GM12878 (cell line): ENCODE data around the gene KIAA1217. TPM values are rescaled to one million over a fixed set of nuclear protein-coding genes. Genes with fewer than 3 reads are reported as not detected.

Experiments used
- EGR1 ChIP-seq, 2 experiments: IDR thresholded peaks; 1 replicate in 1 of 2; 2 replicates in 1 of 2; pipeline ENCODE4 v1.6.1; 2011 to 2012; ENCODE audit warnings: low read depth in 2 of 2, low read length in 2 of 2, borderline replicate concordance in 1 of 2, mild to moderate bottlenecking in 1 of 2, moderate library complexity in 1 of 2
- GATAD2B ChIP-seq: fragments of 450-650 bp; conservative IDR thresholded peaks from 2 replicates; pipeline ENCODE4 v1.6.1; 2017; ENCODE audit warnings: low read depth, mild to moderate bottlenecking, moderate library complexity
- MLLT1 ChIP-seq: fragments of 450-650 bp; IDR thresholded peaks from 2 replicates; pipeline ENCODE4 v1.6.1; 2016; ENCODE audit warnings: mild to moderate bottlenecking
- SREBF2 ChIP-seq: IDR thresholded peaks from 2 replicates; pipeline ENCODE4 v1.6.1; 2012; ENCODE audit warnings: mild to moderate bottlenecking, low read length
- TCF3 ChIP-seq: IDR thresholded peaks from 2 replicates; pipeline ENCODE4 v1.6.1; 2012; ENCODE audit warnings: low read depth, mild to moderate bottlenecking, low read length, borderline replicate concordance; ENCODE audit not compliant: insufficient read depth
- ZNF217 ChIP-seq: fragments of 450-650 bp; IDR thresholded peaks from 2 replicates; pipeline ENCODE4 v1.6.1; 2017; ENCODE audit warnings: antibody characterized with exemption, mild to moderate bottlenecking
- ZNF592 ChIP-seq: fragments of 450-650 bp; IDR thresholded peaks from 2 replicates; pipeline ENCODE4 v1.6.1; 2017; ENCODE audit warnings: mild to moderate bottlenecking, moderate library complexity
- polyA plus RNA-seq, 11 experiments: library from polyadenylated mRNA; depleted of rRNA in 4 of 11; unstranded in 6 of 11; stranded (reverse) in 5 of 11; fragments of >200 nt; fragmentation: Nextera tagmentation in 4 of 11; fragmentation: Illumina TruSeq in 1 of 11; extraction: Ambion mirVana in 4 of 11; extraction: Trizol in 1 of 11; gene quantifications; 1 replicate in 1 of 11; 2 replicates in 10 of 11; pipeline versions ENCODE4 v1.2.1 to v1.2.3, GENCODE V29; 2011 to 2016; ENCODE audit warnings: inconsistent platforms in 2 of 11, missing spikeins in 2 of 11, low read depth in 1 of 11
- total RNA-seq, 4 experiments: library from RNA; depleted of rRNA in 3 of 4; stranded (reverse); fragments of >200 nt in 3 of 4; fragmentation: Illumina TruSeq in 1 of 4; extraction: Trizol in 1 of 4; gene quantifications; 2 replicates each; pipeline versions ENCODE4 v1.2.1 to v1.2.3, GENCODE V29; 2013 to 2021

Gene KIAA1217
- total and polyA plus RNA-seq, 10 of the 15 experiments (the other 5 are each of a cell fraction or from before 2014, with no cell fraction given): 0.57 to 3.8 (median 2.1) TPM

GRCh38 chr10:24502006-24502405 is 293.1 kb downstream of the KIAA1217 start (continued):
- TF ChIP-seq ZNF592 (no peak), ZNF217 (no peak), MLLT1 (no peak), EGR1 (IDR thresholded peaks at IDR 0.05; ENCODE audit: borderline replicate concordance in 1 of 2, low read depth in 2 of 2, low read length in 2 of 2) (no peak), SREBF2 (no peak), TCF3 (no peak), GATAD2B (no peak)
